Measurements from ENCODE around the gene FTCDNL1.

The FTCDNL1 gene

DNA sequence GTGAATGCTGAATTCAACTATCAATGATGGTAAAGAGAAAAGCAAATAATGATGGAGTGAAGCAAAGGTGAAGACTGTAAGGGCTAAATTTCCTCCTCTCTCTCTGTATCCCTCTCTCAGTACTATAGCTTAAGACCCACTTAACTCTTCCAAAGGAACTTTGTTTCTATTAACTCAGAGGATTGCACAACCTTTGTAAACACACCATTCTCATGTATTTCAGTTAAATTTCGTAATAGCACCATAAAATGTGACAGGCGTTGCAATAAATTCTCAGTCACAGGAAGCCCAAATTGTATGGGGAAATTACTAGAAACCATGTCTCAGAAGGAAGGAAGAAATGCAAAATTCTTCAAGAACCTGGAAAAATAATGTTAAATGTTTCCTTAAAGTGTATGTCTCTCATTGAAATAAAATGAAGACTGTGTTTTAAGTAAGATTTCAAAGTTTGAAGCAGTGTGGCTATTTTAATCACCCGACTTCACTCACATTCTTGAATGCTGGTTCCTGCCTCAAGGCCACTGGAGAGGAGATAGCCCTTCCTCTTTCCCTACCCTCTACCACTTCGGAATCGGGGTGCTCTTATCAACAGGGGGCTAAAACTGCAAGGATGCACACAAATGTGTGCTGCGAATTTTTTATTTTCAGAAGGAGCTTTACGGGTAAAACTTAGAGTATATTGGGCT is 112.1 kb downstream of the FTCDNL1 start:
- no peak for DNase-seq

DNA sequence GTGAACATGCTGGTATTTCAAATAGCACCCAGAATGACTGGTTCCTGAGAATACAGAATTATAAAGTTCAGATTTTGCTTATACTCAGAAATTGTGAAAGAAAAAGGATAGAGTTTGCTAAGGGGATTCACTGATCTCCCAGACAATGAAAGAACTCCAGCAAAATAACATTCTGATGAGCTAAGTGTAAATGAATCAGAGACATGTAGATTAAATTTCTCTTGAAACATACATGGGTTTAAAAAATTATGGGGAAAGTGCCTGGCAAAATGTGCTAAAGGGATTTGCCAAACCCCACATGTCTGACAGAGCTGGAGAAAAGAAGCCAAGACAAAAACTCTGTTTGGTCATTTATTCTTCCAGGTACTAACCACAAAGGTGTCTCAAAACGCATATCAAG is 116.3 kb downstream of the FTCDNL1 start:
- DNase-seq, result no peak

DNA sequence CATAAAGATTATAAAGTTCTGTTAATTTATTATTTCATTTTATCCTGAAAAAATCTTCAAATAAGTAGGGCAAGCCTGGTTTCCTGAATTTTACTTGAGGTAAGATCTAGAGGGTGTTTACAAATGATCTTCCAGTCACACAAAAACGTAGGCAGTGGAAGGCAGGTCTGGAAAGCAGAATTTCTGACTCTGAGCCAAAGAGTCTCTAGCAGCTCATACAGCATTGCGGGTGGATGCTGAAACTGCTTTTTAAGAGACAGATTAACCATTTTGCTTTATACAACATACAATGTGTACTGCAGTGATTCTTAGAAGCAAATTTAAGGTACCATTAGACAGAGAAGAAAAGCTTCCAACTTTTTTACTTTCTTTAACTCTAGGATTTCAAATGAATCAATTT is 117.0 kb downstream of the FTCDNL1 start:
- no peak for DNase-seq

DNA sequence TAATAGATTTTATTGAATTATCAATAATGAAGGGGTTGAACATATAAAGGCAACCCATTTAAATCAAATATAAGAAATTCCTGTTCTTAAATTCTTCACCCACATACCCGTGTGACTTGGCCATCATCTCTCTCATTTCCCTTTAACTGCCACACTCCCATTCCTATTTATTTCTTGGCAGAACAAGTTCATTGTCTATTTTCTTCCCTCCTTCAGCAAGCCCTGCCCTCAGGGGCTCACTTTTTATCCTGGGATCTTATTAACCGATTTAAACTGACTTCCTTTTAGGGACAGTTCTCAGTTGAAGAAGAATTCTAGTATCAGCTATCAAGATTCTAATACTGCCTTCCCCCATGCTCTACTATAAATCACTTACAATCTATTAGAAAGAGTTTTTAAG is 123.2 kb downstream of the FTCDNL1 start:
- no peak for DNase-seq

DNA sequence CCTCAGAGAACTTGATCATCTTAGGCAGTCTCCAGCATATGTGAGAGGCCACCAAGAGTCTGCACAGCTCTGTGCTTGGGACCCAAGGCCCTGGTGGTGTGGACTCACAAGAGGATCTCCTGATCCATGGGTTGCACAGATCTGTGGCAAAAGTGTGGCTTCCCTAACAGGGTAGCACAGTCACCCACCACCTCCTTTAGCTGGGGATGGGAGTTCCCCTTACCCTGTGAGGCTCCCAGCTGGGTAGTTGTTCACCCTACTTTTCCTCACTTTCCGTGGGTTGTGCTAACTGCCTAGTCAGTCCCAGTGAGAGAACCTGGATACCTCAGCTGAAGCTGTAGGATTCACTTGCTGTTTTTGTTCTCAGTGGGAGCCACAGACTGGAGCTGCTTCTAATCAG is 123.7 kb downstream of the FTCDNL1 start:
- DNase-seq, result no peak

DNA sequence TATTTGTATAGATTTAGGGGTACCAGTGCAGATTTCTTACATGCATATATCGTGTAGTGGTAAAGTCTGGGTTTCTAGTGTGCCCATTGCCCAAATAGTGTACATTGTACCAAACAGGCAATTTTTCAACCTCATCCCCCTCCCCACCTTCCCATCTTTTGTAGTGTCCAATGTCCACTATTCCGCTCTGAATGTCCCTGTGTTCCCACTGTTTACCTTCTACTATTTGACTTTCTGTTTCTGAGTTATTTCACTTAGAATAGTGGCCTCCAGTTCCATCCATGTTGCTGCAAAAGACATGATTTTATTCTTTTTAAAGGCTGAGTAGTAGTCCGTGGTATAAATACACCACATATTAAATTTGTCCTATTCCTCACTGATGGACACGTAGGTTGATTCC is 132.9 kb downstream of the FTCDNL1 start:
- DNase-seq, result no peak

DNA sequence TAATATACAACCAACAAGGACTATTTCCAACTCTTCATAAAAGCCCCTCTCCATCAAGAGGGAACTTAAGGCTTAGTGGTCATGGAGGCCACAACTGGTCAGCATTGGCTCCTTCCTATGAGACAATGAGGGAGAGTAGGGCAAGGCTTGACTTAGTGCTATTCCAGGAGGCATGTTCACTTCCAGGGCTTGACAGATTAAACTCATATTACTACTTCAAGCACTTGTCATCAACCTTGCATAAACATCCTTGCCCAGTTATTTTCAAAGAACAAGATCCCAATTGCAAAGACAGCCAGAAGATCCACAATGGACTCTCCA is 133.4 kb downstream of the FTCDNL1 start:
- DNase-seq, result no peak

DNA sequence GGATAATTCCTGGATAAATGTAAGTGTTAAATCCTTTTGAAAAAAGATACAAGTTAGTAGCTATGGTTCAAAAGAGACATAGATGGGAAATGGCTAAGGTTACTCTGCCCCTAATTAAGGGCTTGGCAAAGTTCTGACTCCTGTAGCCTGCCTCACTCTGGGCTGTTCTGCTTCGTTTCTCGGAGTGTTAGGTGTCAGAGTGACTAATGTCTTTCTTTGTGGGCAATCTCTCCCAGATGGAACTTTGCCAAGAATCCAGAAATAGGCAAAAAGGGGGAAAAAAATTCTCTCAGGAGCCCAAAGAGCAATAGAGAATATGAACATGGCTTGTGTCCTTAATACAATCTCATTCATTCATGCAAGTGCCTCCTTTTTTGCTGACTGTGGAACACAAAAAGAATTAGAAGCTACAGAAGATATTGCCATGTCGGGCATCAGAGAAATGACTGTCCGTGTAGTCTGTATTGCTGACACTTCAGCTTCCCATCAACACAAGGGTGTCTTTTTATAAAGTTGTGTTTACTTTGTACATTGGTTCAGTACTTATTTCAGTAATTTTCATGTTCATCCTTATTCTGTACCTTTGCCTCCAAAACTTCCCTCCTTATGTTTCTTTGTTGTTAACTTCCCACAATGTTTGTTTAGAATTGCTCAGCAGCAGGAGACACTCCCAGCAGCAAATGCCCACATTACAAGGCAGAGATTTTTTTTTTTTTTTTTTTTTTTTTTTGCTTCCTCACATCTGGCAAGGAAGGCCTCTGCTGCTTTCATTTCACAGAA is 134.0 kb downstream of the FTCDNL1 start:
- DNase-seq, result no peak

DNA sequence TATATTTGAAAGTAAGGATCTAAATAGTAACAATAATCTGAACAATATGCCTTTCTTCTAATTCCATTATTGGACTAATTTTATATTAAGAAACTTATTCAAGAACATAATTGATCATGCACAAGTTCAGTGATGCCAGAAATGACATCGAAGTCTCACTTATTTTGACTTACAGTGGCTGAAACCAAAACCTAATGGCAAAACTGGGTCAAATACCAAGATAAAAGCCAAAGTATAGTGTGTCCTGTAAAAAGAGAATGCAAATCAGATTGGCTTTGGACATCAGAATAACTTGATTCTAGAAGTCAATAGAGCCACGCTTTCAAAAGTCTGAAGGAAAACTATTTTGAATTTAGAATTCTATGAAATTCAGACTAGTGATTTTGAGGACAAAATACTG is 137.2 kb downstream of the FTCDNL1 start:
- DNase-seq, result no peak

DNA sequence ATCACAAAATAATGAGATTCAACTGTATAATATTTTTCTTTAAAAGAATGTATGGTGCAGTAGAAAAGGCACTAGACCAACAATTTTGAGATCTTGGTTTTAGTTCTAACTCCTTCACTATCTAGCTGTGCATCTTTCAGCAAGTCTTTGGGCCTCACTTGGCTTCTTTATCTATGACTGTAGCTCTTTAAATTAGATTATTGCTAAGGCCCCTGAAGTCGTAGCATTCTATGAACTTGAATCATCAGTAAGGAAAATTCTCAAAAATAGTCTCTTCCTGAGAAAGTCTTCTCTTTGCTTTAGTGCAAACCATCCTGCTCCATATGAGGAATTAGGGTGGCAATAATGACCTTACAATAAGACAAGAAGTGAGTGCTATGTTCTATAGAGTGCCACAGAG is 140.4 kb downstream of the FTCDNL1 start:
- DNase-seq, result no peak

All from stimulated activated CD4-positive, alpha-beta T cell treated with anti-CD3 and anti-CD28 coated beads, Interleukin-4, amount 100 ng/mL, for 4 hours (primary cell).